GM23248 (cell line): Measurements from ENCODE around the gene NUDT4B.
"Not testable (repeated sequence)": the region's sequence is repeated elsewhere in the genome, so short reads cannot be mapped to it uniquely, and the experiment has no call there.

Source experiments
- EZH2 ChIP-seq: fragments of 200-600 bp; sonication (generic); IDR thresholded peaks from 2 replicates; pipeline ENCODE4 v1.6.1; 2018; ENCODE audit warnings: antibody characterized with exemption, mild to moderate bottlenecking; ENCODE audit not compliant: insufficient read depth, poor library complexity, severe bottlenecking
- EZH2phosphoT487 ChIP-seq: fragments of 200-600 bp; sonication (generic); IDR thresholded peaks from 2 replicates; pipeline ENCODE4 v1.6.1; 2018; ENCODE audit warnings: antibody characterized with exemption, moderate library complexity, mild to moderate bottlenecking, low read depth; ENCODE audit not compliant: insufficient read depth

DNA sequence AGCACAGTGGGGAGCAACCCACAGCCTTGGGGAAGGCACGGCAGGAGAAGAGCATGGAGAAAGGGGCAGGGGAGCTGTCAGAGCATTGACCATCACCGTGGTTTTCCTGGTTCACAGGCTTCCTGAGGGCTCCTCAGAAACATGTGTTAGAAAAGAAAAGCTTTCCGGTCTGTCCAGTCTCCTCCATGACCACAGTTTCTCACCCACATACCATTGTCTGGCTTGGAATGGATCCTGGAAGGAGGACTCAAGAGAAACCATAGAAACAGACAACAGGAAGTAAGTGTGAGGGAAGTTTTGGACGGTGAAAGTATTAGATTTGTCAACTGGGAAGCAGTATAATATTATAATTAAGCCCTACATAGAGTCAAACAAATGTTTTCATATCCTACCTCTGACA, 16.3 kb upstream of the NUDT4B start:
- TF ChIP-seq EZH2, EZH2phosphoT487: not testable (repeated sequence)
